NCI-H446 (cell line): Measurements from ENCODE around the gene RALGAPA1.
"Not testable (repeated sequence)": the region's sequence is repeated elsewhere in the genome, so short reads cannot be mapped to it uniquely, and the experiment has no call there.

ENCODE experiments used
- DNase-seq, 2 experiments: peaks; one replicate each; lab custom pipeline; 2025; lab: John Stamatoyannopoulos, UW

The RALGAPA1 gene

DNA sequence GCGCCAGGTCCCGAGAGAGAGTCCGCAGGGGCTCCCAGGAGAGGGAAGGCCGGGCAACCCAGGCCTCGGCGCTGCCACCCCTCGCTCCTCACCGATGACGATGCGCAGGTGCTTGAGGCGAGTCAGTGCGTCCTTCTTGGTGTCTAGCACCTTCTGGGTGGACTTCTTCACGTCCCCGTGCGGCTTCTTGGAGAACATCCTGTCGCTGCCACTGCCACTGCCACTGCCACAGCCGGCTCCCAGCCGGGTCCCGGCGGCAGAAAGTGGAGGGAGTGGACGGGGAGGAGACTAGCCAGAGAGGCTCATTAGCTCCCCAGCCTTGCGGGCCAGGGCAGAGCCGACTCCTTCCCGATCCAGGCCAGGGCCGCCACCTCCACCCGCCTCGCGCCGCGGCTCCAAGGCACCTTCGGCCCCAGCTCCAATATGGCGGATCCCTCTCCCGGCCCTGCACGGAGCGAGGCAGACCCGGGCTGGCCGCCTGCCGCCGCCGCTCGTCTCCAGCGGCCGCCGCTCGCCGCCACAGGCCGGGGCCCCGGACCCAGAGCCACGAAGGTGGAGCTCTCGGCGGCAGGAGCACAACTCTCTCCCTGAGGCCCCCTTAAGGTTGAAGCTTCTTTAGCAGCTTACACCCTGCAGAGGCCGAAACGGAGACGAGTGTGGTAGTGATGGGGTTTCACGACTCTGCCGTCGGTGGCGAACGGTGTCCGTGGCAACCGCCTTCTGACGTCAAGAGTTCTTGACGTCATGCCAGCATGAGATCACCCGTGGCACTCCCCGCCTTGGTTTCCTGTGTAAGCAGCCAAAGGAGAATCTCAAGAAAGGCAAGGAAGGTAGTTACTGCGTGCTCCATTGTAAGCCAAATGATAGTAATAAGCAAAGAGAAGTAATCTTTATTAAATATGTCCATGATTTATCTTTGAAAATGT, at the start of gene RALGAPA1:
Gene RALGAPA1 (minus strand): TSS at position 658 of the 926 bp plus-strand sequence. CDS start 460 bp downstream, at position 198.
- DNase-seq, result peak; percentile 93 to 98

- DNase-seq, result no peak
These were observed 49.6 kb upstream of the RALGAPA1 start for GRCh38 chr14:35858521-35859209.

DNA sequence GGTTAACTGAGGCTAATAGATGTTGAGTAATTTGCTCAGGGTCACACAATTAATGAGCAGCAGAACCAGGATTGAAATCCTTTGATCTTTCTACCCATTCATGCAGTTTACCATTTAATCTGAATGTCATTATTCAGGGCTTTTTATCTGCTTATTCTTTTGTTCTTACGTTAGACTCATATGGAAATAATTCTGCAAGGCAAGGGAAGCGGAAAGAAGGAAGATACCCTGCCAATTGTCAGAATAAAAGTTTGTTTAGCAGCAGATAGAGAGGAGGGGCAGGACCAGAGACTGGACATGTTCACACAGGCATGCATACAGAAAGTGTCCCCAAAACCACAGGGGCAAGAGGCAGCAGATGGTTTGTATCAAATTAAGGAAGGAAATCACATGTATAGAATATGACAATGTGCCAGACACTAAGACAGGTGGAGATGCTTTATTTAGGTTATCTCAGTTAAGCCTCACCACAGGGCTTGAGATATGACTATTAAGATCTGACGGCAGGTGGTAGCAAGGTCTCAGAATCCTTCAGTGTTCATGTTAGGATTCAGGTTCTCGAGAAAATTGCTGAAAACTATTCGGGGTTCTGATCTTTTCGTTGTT, 46.9 kb upstream of the RALGAPA1 start:
- no peak for DNase-seq

GRCh38 chr14:35854696-35855270, 45.7 kb upstream of the RALGAPA1 start:
- no peak for DNase-seq

GRCh38 chr14:35853225-35853624, 44.1 kb upstream of the RALGAPA1 start:
- DNase-seq, result no peak

DNA sequence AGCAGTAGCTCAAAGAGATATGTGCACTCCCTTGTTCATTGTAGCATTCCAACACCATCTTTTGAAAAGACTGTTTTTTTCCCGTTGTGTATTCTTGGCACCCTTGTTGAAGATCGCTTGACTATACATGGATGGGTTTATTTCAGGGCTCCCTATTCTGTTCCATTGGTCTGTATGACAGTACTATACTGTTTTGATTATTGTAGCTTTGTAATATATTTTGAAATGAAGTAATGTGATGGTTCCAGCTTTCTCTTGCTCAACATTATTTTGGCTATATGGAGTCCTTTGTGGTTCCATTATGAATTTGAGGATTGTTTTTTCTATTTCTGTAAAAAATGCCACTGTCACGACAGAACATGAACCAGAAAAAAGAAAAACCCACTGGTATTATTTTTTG, 42.7 kb upstream of the RALGAPA1 start:
- no peak for DNase-seq

GRCh38 chr14:35849122-35849521, 40.0 kb upstream of the RALGAPA1 start:
- no peak for DNase-seq

- DNase-seq, result no peak
These were observed 38.5 kb upstream of the RALGAPA1 start for GRCh38 chr14:35847636-35848035.

DNA sequence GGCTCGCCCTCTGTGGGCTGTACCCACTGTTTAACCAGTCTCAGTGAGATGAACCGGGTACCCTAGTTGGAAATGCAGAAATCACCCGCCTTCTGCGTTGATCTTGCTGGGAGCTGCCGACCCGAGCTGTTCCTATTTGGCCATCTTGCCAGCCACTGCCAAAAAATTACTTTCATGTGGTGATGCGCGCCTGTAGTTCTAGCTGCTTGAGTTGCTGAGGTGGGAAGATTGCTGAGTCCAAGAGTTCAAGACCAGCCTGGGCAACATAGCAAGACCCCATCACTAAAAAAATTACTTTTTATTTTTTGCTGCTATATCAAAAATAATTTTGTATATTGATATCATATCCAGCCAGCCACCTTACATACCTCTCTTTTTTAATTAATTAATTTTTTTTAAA, 35.4 kb upstream of the RALGAPA1 start:
- no peak for DNase-seq

GRCh38 chr14:35842245-35842644, 33.1 kb upstream of the RALGAPA1 start:
- DNase-seq, result not testable (repeated sequence)

DNA sequence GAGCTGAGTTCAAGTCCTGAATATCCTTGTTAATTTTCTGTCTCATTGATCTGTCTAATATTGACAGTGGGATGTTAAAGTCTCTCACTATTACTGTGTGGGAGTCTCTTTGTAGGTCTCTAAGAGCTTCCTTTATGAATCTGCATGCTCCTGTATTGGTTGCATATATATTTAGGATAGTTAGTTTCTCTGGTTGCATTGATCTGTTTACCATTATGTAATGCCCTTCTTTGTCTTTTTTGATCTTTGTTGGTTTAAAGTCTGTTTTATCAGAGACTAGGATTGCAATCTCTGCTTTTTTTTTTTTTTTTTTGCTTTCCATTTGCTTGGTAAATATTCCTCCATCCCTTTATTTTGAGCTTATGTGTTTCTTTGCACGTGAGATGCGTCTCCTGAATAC, 32.6 kb upstream of the RALGAPA1 start:
- DNase-seq, result not testable (repeated sequence)

DNA sequence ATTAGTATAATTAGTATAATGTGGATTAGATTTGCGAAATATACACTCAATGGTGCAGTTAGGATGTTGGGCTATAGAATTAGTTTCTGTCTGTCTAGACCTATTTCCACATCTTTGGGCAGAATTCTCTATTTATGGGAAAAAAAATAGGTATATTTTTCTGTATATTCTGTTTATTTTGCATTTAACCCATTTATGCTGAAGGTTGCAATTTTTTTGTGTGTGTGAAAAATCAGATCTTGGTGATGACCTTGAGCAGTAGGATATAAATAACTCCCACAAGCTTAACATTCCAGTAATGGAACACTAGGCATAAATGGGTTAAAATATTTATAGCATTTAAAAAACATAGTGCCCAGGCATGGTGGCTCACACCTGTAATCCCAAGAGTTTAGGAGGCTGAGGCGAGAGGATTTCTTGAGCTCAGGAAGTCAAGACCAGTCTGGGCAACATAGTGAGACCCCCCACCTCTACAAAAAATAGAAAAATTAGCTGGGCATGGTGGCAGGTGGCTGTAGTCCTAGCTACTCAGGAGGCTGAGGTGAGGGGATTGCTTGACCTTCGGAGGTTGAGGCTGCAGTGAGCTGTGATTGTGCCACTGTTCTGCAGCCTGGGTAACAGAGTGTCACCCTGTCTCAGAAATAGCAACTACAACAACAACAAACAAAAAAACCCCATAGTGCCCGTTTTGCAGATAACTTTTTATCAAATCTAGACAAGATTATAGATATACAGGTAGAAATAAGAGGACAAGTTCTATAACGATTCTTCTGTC, 26.3 kb upstream of the RALGAPA1 start:
- DNase-seq, result no peak

GRCh38 chr14:35829449-35829848, 20.4 kb upstream of the RALGAPA1 start:
- DNase-seq, result no peak

- no peak for DNase-seq
These were observed 18.8 kb upstream of the RALGAPA1 start for GRCh38 chr14:35827678-35828472.

DNA sequence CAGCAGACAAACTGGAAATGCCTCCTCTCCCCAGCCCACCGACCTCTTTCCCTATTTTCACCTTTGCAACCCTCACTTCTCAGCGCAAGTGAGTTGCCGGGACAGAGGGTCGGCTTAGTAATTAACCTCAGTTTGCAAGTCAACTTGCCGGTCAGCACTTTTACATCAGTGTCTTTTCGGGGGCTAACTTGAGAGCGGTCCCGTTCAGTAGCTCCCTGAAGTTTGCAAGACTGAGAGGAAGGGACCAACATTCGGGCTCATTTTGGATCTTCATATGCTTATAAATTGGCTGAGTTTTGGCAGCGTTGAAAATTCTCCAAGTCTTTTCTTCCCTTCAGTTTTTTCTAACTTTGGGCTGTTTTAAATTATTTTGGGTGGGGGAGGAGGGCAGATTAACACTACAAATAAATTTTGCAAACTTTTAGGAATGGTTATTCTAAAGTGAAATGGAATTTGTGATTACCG, 17.9 kb upstream of the RALGAPA1 start:
- DNase-seq, result peak in 1 of 2 experiments; percentile 54

DNA sequence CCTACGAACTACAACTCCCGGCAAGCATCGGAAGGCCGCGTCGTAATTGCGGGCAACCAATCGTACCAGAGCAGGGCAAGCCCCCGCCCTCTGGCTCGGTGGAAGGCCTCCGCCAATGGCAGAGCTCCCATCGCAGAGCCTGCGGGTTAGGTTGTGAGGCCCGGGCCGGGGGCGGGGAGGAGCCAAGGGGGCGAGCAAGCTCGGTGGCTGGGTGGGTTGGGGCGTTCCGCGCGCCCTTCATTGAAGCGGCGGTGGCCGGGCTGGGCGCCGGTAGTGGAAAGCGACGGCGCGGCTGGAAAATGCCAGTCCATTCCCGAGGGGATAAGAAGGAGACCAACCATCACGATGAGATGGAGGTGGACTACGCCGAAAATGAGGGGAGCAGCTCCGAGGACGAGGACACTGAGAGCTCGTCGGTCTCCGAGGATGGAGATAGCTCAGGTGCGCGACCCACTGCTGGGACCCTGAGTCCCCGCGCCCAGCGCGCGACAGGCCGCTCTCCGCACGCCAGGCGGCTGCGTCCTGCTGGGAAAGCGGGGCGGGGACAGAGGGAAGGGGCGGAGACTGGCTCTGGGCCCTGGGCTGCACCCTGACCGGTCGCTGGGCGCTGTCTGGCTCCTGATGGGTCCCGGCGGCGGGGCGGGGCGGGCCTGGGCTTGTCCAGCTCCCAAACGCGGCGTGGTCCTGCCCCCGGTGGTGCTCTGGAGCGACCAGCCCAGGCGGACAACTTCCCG, 17.3 kb upstream of the RALGAPA1 start, which contains the start of gene BRMS1L:
Gene BRMS1L (plus strand): TSS at position 121 of the 734 bp plus-strand sequence. CDS start 179 bp downstream, at position 300.
- DNase-seq, result peak; percentile 99

DNA sequence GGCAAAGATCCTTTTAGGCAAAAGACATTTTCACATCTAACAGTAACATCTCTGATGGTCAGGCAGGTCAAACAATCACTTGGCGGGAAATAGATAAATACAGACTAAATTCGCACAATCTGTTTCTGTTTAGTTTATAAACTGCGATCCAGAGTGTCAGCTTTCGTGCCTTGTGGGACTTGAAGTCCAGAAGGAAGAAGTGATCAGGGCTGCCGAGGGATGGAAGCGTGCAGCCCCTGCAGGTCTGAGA, 16.8 kb upstream of the RALGAPA1 start:
- DNase-seq, result no peak

- DNase-seq, result not testable (repeated sequence)
These were observed 15.5 kb upstream of the RALGAPA1 start for GRCh38 chr14:35824446-35825165.

GRCh38 chr14:35822501-35822900, 13.4 kb upstream of the RALGAPA1 start:
- no peak for DNase-seq
